GM19397 (cell line): ENCODE results near the gene DQX1.

Experiments used
- ATAC-seq: cut with Tn5 transposase; IDR thresholded peaks from one replicate; pipeline ENCODE4 v1.9.1; 2021; ENCODE audit warnings: mild to moderate bottlenecking, moderate library complexity; ENCODE audit not compliant: unreplicated experiment

Gene DQX1

DNA sequence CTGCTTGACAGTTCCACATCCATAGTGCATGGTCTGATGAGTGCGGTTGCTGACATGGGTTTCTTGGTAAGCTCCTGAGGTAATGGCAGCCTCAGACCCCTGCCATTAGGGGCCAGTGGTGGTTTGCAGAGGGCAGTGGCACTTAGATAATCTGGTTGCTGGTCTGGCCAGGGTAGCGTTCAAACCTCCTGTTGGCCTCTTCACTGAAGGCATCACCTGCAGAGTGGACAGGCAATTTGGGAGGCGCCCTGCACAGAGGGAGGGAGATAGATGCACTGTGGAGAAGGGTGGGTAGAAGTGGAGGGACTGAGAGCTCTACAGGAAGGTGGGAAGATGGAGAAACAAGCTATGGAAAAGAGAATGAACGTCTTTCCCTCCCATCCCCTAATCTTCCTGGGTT is 7.4 kb upstream of the DQX1 start:
- no peak for ATAC-seq

DNA sequence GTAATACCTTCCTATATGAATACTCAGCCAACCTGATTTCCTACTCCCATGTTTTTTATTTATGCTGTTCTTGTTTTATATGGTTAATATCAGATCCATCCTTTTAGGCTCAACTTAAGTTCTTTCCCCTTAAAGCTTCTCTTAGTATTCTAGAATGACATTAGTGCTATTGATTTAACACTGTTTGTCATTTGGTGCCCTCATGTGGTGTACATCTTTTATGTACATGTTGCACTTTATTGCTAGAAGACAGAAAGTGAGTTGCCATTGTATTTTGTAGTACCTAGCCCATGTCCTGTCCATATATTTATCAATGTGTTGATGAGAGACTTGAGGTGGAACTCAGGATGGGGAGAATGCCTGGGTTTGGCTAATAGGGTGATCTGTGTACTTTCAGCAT is 6.2 kb upstream of the DQX1 start:
- ATAC-seq, result no peak

DNA sequence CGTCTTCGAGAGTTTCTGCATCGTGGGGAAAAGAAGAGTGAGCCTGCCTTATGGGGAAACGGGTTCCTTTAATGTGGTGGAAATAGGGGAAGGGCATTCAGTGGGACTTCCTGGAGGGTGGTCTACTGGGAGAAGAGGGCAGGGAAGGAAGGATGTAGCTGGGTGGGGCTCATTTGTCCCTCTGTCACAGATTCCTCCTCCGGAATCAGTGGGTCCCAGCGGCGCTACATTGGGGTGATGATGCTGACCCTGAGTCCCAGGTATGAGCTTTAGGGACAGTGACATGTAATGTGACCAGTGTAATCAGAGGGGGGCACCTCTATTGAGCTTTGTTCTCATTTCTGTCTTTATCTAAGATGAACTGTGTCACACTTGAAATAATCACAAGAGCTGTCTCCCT is 5.6 kb upstream of the DQX1 start:
- no peak for ATAC-seq

DNA sequence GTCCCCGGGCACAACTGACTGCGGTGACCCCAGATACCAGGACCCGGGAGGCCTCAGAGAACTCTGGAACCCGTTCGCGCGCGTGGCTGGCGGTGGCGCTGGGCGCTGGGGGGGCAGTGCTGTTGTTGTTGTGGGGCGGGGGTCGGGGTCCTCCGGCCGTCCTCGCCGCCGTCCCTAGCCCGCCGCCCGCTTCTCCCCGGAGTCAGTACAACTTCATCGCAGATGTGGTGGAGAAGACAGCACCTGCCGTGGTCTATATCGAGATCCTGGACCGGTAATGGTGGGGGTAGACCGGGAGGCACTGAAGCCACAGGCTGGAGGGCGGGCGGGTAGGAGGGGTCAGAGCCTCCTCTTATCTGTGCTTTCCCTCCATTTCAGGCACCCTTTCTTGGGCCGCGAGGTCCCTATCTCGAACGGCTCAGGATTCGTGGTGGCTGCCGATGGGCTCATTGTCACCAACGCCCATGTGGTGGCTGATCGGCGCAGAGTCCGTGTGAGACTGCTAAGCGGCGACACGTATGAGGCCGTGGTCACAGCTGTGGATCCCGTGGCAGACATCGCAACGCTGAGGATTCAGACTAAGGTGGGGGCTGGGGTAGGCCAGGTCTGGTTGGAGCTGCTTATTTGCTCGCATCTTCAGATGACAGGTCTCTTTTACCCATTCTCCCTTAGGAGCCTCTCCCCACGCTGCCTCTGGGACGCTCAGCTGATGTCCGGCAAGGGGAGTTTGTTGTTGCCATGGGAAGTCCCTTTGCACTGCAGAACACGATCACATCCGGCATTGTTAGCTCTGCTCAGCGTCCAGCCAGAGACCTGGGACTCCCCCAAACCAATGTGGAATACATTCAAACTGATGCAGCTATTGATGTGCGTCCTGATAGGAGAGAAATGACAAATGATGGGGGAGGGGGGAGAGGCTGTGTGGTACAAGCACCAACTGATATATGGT is 4.5 kb upstream of the DQX1 start:
- ATAC-seq, result peak; percentile 30

DNA sequence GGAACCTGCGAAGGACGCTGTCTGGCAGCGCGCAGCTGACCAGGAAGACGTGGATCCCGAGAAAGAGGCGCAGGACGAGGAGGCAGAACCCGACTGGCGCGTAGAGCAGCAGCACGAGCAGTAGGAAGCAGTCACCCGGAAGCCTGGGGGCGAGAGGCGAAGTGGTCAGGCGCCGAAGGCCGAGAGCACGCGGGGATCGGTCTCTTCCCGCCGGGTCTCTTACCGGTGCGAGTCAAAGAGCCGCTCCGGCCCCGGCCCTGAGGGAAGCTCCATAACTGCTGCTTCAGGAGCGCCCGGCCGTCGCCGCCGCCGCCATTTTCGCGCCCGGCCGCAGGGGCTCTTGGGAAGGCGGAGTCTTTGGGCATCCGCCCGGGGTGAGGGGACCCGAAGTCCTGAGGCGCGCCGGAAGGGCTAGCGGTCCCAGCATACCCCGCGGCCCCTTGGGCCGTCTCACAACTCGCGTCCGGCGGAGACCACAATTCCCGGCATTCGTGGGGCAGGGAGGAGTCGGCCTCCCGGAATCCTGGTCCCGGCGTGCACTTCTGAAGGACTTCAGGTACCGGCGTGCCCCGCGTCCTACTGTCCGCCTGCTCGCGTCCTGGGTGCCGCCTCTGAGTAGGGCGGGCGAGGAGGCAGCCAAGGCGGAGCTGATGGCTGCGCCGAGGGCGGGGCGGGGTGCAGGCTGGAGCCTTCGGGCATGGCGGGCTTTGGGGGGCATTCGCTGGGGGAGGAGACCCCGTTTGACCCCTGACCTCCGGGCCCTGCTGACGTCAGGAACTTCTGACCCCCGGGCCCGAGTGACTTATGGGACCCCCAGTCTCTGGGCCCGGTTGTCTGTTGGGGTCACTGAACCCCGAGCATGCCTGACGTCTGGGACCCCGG is 3.6 kb upstream of the DQX1 start, which contains the start of the genes AUP1 and HTRA2:
Gene AUP1, minus strand, starts transcription at position 350 of the 882 bp plus-strand sequence. Its CDS starts 77 bp downstream, at position 273.
Gene HTRA2, plus strand, starts transcription at position 577 of the 882 bp plus-strand sequence. Its CDS starts 74 bp downstream, at position 651.
- ATAC-seq, result peak; percentile 80

DNA sequence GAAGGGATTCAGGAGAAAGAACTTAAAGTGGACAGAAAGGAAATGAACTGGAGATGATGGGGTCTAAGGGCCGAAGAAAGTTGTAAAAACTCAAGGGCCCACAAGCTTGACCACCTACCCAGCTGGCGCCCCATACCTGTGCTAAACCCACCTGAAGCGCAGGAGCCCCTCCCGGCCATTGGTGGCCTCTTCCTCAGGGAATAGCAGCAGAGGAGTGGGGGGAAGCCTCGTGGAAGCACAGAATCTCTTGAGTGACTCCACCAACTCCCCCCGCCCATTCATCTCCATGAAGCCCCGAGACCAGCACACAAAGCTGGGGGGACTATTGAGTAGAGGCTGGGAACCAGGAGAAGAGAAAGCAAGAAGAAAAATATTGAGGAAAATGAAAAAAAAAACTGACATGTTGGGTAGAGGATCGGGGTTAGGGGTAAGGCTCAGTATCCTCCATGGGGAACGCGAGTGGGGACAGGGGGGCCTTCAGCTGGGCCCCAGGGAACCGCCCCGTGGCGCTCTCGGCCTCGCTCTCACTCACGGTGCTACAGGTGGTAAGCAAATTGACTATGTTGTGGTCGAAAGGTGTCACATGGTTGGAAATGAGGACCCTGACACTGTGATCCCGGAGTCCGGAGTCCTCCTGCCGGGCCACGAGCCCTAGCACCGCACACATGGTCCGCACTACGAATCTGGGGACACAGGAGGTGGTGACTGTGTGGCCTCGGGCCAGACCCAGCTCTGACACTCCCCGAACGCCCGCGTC is 2.7 kb upstream of the DQX1 start:
- ATAC-seq, result peak; percentile 6

DNA sequence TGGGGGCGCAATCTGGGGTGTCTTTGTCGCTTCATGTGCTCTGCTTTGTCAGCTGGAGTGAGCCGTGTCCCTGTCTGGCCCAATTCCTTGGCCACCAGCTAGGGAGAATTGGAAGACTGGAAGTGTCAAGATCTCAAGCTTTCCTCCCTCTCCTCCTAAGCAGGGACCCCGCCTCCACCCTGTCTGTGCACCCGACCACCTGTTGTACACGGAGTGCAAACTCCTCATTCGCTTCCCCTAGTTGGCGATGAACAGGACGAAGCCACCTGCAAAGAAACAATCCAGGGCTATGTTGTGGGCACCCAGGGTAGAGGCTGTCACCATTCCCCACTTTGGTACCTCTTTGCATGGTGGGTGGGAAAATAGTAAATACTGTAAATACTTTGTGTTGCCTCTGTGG is 1.7 kb upstream of the DQX1 start:
- ATAC-seq, result no peak

DNA sequence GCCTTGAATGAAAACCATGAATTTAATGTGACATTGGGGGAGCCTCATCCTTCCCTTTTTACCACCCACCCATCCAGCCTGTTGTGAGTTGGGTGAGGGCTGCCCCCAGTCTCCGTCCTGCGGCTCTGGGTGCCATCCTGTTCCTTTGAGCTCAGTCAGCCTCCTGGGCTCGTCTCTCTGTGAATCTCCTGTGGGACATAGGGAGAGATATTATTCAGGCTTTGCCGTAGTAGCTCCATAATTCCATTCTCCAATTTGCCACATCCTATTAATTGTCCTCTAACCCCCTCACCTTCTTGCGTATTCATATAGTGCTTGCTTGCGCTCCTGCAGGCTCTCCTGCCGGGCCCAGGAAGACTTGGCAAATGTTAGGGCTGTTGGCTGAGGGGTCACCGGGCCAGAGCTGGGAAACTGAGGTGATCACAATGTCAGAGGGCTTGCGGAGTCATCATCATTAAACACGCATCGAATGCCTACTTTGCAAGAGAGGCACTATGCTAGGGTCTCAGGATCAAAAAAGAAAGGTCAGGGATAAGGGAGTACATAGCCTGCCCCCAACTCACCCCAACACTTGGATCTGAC is 709 bp upstream of the DQX1 start:
- no peak for ATAC-seq

DNA sequence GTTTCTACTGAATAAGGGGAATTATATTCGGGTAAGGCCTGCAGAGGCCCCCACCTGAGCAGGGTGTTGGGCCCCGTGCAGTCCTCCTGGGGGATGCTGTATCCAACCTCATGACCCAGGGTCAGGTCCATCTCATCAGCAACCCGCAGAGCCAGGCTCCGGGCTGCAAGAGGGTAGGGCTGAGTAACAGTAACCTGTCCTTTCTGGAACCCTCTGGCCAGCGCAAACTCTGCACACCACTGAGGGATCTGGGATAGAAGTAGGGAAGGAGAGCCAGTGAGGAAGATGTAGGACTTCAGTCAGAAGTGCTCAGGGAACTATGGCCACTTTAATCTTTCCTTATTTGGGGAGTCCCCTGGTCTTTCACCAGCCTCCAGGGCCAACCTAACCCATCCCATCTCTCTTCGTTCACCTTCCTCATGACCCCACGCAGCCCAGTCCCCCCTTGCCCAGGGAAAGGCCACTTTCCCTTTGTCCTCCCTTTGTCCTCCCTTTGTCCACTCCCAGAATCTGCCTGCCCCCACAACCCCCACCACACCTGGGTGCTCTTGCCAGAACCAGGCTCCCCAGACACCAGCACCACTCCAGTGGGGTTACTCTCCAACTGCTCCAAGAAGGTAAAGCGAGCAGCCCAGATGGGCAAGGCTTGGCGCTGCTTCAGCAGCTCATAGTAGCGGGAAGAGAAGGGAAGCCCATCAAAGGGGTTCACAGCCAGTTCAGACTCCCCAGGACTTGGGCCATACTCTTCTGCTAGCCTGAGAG is 895 bp downstream of the DQX1 start:
- no peak for ATAC-seq

DNA sequence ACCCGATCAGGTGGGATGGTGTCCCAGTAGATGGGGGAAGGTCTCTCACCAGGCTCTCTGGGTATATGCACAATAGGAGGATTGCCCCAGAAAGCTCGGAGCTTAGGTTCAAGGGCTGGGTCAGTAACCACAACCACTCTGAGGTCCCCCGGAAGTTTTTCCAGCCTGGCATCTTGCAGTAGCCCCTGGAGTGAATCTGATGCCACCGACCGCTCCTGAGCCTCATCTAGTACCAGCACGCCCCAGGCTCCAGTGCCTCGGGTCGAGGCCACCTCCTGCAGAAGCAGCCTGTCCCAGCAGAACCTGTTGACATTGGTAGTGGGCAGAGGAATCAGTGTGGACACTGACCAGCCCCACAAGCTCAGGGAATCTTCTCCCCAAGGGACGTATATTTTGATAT is 2.0 kb downstream of the DQX1 start:
- no peak for ATAC-seq

DNA sequence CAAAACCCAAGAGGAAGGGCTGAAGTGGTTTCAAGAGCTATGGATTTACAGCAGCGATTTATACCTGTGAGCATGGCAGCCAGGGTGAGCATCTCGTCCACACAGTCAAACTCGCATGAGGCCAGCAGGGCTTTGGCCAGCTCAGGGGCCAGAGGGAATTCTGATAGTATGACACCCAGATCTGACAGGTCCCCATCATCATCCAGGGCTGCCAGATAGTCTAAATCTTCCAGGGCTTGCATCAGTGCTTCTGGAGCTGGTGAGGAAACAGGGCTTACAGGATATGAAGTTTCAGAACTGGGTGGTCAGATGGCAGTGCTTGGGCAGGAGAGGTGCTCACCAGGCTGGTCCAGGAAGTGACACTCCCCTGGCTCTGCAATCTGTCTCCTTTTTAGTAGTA is 3.5 kb downstream of the DQX1 start:
- ATAC-seq, result no peak

DNA sequence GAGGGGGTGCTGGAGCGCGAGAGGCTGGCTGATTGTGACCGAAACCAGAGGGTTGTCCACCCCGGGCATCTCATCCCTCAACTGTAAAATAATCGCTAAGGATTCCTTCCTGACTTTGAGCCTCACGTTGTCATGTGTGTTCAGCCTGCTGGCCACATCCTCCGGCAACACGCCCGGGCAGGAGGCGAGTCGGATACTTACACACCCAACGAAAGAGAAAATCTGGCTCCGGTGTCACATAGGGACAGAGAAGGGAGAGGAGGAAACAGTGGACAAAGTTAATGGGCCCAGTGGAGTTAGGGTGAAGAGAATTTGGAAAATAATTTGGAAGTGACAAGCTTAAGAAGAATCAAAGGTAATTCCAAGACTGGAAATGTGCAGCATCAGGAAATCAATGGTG is 9.4 kb downstream of the DQX1 start:
- no peak for ATAC-seq

DNA sequence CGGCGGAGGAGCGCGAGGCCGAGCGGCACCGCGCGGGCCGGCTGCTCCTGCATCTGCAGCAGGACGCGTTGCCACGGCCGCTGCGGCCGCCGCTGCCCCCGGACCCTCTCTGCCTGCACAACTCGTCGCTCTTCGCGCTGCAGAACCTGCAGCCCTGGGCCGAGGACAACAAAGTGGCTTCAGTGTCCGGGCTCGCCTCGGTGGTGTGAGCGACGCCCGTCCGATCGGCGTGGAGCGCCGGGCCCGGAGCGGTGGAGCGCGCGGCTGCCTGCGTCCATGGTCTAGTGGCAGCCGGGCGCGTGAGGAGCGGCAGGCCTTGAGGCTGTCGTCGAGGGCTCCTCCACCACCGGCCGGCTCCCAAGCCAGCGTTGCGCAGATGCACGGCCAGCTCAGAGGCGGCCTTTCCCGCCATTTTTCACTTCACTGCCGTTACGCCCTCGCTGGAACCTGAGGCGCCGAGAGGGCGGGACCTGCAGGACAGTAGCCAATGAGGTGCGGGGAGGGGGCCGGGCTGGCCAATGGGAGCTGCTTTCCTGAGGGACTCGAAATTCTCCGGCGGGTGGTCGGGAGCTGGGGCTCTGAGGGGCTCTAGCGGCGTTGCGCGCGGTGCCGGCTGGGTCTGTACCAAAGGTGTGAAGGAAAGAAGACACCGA is 9.9 kb downstream of the DQX1 start:
- peak; percentile 68 for ATAC-seq

DNA sequence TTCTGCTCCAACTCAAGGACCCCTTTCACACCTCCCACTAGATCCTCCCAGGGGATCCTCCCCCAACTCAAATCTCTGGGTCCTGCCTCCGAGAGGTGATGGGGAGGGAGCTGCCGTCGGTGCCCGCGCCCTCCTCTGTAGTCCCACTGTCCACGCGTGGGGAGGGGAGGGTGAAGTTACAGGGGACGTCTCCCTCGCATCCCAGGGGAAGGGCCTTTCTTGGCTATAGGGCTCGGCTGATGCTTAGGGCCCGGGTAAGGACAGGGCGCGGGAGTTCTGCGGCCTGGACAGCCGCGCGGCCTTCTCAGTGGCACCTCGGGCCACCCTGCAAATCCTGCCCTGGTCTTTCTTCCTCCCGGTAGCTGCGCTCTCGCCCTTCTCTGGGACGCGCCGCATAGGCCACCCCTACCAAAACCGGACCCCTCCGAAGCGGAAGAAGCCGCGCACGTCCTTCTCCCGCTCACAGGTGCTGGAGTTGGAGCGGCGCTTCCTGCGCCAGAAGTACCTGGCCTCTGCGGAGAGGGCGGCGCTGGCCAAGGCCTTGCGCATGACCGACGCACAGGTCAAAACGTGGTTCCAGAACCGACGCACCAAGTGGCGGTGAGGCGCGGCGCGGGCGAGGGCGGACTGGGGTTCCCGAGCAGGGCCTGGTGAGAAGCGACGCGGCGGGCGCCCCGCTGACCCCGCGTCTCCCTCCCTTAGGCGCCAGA is 10.6 kb downstream of the DQX1 start:
- no peak for ATAC-seq

DNA sequence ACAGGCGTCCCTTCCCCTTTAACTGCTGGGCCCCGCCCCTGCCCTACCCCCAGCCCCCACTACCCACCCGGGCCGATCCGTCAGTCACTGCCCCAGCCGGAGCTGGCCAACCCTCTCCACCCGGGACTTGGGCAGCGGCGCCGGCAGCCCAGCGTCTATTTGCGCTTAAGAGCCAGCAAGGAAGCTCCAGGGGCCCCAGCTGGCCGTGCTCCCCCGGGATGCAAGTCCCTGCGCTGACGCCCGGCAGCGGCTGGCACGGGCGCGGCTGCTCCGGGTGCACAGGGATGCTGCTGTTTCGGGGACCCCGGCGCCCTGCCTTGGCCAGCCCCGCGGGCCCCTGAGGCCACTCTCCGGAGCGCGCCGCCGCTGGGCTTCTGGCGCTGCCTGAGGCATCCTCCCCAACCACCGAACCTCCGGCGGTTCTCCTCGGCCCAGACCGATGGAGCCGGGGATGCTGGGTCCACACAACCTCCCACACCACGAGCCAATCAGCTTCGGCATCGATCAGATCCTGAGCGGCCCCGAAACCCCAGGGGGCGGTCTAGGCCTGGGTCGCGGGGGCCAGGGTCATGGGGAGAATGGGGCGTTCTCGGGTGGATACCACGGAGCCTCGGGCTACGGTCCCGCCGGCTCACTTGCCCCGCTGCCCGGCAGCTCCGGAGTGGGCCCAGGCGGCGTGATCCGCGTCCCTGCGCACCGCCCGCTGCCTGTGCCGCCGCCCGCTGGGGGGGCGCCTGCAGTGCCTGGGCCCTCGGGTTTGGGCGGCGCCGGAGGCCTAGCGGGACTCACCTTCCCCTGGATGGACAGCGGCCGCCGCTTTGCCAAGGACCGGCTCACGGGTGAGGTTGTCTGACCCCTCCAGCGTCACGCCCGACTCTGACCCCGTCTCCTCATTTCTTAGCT is 11.4 kb downstream of the DQX1 start, which contains the start of gene TLX2:
Gene TLX2, plus strand, starts transcription at position 83 of the 903 bp plus-strand sequence. Its CDS starts 357 bp downstream, at position 440.
- no peak for ATAC-seq

DNA sequence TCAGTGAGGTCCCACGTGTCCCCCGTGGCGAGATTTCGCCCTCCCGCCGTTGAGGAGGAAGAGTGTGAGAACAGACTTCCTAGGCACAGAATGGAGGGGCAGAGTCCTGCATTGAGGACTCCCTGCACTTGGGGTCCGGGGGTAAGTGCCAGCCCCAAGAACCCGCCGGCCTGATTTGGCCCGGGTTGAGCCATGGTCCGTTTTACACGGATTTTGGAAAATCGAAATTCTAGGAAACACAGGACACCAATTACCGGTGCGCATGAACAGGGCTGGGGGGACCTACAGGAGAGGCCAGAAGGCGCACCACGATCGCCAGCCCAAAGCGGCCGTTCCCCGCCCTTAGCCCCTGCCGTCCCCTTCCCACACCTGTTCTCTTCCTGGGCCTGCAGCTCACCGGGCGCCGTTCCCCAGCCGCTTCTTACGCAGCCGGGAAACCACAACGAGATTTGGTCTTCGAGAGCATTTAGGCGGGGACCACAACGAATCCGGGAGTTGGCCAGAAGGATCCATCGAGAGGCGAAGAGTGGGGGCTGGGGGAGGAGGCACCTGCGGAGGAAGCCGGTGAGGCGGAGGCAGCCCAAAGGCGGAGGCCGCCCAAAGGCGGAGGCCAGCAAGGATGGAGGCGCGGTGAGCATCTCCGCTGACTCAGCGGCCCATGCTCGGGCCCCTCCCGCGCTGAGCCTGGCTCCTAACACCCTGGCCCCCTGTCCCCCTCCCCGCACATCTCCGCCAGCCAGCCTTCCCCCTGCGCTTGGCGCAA is 12.2 kb downstream of the DQX1 start:
- no peak for ATAC-seq
